Common myeloid progenitor, CD34-positive (primary cell): ENCODE data around the gene IMPG1.

Source experiments
- CTCF ChIA-PET: fragments of 350-600 bp; sonication (Branson Sonifier 250); formaldehyde crosslinking; loops from one replicate; lab custom pipeline; 2021; ENCODE audit warnings: antibody characterized with exemption; lab: Charles Lee
- POLR2A ChIA-PET: fragments of 350-600 bp; sonication (Branson Sonifier 250); formaldehyde crosslinking; loops from one replicate; lab custom pipeline; 2021; ENCODE audit warnings: antibody characterized with exemption; lab: Charles Lee
- DNase-seq, 3 donors: peaks; one replicate each; pipeline versions ENCODE4 v3.0.0 to v3.0.0-alpha.2; 2013
- H3K27ac ChIP-seq, 2 experiments: 1 replicate in 1 of 2; 2 replicates in 1 of 2; pipeline ENCODE4 v1.7.0; 2013; ENCODE audit warnings: inconsistent platforms in 2 of 2, low read length in 2 of 2, mild to moderate bottlenecking in 2 of 2, low read depth in 1 of 2, moderate library complexity in 1 of 2; ENCODE audit not compliant: severe bottlenecking in 2 of 2, insufficient read depth in 1 of 2, poor library complexity in 1 of 2
- H3K27me3 ChIP-seq, 5 experiments: replicated peaks in 2 of 5; 1 replicate in 3 of 5; 2 replicates in 2 of 5; pipeline versions ENCODE4 v1.6.1 to v1.7.0; 2013; ENCODE audit warnings: low read length in 4 of 5, mild to moderate bottlenecking in 2 of 5, moderate library complexity in 2 of 5, inconsistent platforms in 1 of 5; ENCODE audit not compliant: insufficient read depth in 5 of 5, control insufficient read depth in 4 of 5
- H3K36me3 ChIP-seq, 4 experiments: 1 replicate in 2 of 4; 2 replicates in 2 of 4; pipeline versions ENCODE4 v1.6.1 to v1.7.0; 2013; ENCODE audit warnings: low read length in 3 of 4, control low read depth in 1 of 4, mild to moderate bottlenecking in 1 of 4; ENCODE audit not compliant: control insufficient read depth in 4 of 4, insufficient read depth in 4 of 4
- H3K4me1 ChIP-seq, 4 experiments: 1 replicate in 3 of 4; 2 replicates in 1 of 4; pipeline versions ENCODE4 v1.6.1 to v1.7.1; 2013; ENCODE audit warnings: low read length in 3 of 4, mild to moderate bottlenecking in 3 of 4, control low read depth in 1 of 4, inconsistent platforms in 1 of 4, moderate library complexity in 1 of 4; ENCODE audit not compliant: control insufficient read depth in 4 of 4, insufficient read depth in 4 of 4; ENCODE audit errors: control extremely low read depth in 1 of 4
- H3K4me3 ChIP-seq, 7 experiments: 1 replicate in 4 of 7; 2 replicates in 3 of 7; pipeline versions ENCODE4 v1.5.1 to v1.7.0; 2013; ENCODE audit warnings: mild to moderate bottlenecking in 7 of 7, low read length in 6 of 7, moderate library complexity in 6 of 7, inconsistent platforms in 2 of 7, low read depth in 2 of 7, control low read depth in 1 of 7; ENCODE audit not compliant: insufficient read depth in 4 of 7, control insufficient read depth in 1 of 7; ENCODE audit errors: extremely low read depth in 1 of 7
- H3K9me3 ChIP-seq, 5 experiments: 1 replicate in 4 of 5; 2 replicates in 1 of 5; pipeline versions ENCODE4 v1.6.1 to v1.7.1; 2013; ENCODE audit warnings: low read length in 4 of 5, mild to moderate bottlenecking in 2 of 5, inconsistent platforms in 1 of 5, low read depth in 1 of 5, moderate library complexity in 1 of 5; ENCODE audit not compliant: control insufficient read depth in 4 of 5, insufficient read depth in 2 of 5; ENCODE audit errors: control extremely low read depth in 1 of 5
- WGBS: methylation state at CpG from one replicate; pipeline ENCODE4 v1.1.5; 2013; ENCODE audit not compliant: insufficient coverage; 5-methylcytosine and 5-hydroxymethylcytosine counted together

IMPG1 gene

DNA sequence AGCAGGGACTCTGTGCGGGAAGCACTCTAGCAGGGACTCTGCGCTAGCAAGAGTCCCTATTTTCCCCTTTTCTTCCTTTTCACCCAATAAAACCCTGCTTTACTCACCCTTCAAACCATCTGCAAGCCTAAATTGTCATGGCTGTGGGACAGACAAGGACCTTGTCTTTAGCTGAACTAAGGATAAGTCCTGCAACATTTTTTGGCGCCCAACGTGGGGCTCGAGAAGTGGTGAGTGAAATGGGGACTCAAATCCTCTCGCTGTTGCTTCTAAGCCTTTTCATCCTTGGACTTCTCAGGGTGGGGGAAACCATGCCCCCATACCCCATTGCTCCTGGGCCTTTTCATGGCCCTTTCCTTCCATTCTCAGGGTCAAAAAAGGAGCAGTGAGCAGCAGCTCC is 46.4 kb downstream of the IMPG1 start:
- H3K27ac ChIP-seq, result no peak overlapping the region
- no peaks in the 10 kb centered on the region for H3K36me3 ChIP-seq
- ChIA-PET CTCF (interaction anchor here (1.5 kb wide), 1 partner anchor 40 kb away, joined by 4 read pairs; no protein-coding TSS in a partner anchor), POLR2A (no interaction called here)
- no peaks in the 10 kb centered on the region for H3K27me3 ChIP-seq
- DNase-seq, result no peak
- peaks cover 0 to 34% (median 16%) of the 10 kb centered on the region in 5 experiments for H3K9me3 ChIP-seq
- no peak overlapping the region for H3K4me3 ChIP-seq
- 100% methylated on average over 4 of the region's 6 CpGs for WGBS
- H3K4me1 ChIP-seq, result no peaks in the 10 kb centered on the region

DNA sequence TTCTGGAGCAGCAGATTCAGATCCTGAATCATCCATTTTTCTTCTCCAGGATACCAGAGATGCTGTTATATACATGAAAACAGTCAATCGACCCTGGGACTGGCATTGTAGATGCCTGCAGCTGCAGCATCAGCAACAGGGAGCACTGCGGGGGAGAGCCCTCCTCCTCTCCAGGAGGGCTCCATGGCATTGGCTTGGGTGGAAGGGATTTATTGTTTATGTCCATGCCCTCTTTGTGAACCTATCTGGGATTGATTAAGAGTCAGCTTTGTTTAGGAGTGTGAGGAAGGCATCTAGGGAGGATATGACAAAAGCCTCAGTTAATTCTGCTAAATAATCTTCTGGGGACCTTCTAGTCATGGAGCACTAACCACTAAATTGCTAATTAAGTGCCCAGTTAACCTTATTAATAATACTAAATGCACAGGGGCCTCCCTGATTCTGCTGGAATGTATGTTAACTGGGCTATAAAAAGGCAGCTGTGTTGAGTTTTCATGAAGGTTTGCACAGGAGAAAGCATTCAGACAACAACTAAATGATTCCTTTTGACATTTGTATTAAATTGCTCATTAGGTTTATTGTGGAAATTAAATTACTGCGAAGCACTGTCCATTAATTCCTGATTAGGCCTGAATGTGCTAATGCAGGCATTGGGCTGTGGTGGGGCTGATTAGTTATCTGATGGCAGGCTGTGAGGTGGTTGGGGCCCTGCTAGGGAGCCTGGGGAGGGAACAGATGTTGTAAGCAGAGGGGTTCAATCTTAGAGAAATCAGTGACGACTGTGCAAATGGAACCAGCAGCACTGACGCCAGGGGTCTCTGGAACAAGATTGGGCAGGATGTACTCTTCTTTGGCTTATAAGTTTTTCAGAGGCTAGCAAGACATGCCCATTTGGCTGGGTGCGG is 57.6 kb downstream of the IMPG1 start:
- H3K36me3 ChIP-seq, result no peaks in the 10 kb centered on the region
- H3K27ac ChIP-seq, result no peak overlapping the region
- POLR2A ChIA-PET, result no interaction called here
- H3K4me1 ChIP-seq, result no peaks in the 10 kb centered on the region
- 95% methylated on average over 5 of the region's 6 CpGs for WGBS
- H3K4me3 ChIP-seq, result no peak overlapping the region
- CTCF ChIA-PET, result no interaction called here
- no peaks in the 10 kb centered on the region for H3K9me3 ChIP-seq
- no peaks in the 10 kb centered on the region for H3K27me3 ChIP-seq
- DNase-seq, result no peak

DNA sequence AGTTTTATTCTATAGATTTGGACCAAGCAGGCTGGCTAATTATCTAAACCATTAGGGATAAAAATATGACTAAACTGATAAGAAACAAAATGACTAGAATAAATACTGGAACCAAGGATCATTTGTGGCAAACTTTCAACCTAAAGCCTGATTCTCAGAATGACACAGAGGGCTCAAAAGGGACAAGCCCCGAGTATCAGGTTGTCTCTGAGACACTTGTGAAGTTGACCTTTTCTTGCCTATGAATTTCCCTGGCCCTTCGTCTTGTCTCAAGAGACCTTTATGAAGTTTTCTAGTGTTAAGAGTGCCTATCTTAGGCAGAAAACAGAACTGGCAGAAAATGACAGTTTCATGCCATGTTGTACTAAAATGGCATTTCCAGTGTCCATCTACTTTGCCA is 68.3 kb downstream of the IMPG1 start:
- no peak for DNase-seq
- ChIA-PET CTCF (no interaction called here), POLR2A (no interaction called here)
- Histone ChIP-seq H3K4me1 (no peaks in the 10 kb centered on the region), H3K27ac (no peak overlapping the region), H3K9me3 (no peaks in the 10 kb centered on the region), H3K36me3 (no peaks in the 10 kb centered on the region), H3K4me3 (no peak overlapping the region), H3K27me3 (no peaks in the 10 kb centered on the region)
- WGBS, result 100% methylated on average over 2 of the region's 2 CpGs

DNA sequence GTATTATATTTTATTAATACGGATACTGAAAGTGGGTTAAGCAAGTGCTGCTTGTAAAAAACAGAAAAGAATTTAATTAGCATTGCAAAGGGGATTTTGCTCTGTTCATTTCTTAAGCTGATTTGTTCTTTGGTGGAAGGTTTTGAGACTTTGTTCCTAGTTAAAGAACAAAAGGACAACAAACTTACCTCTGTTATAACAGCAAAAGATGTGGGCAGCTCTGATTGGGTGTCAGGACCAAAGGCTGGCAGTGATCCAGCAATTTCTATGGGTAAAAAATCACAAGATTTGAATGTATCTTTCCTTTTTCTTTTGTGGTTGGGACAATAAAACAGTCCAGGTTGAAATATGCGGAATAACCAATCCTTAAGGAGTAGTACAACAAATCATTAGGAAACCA is 68.8 kb downstream of the IMPG1 start:
- no peaks in the 10 kb centered on the region for H3K9me3 ChIP-seq
- no peaks in the 10 kb centered on the region for H3K4me1 ChIP-seq
- DNase-seq, result no peak
- H3K4me3 ChIP-seq, result no peak overlapping the region
- H3K27me3 ChIP-seq, result no peaks in the 10 kb centered on the region
- H3K36me3 ChIP-seq, result no peaks in the 10 kb centered on the region
- POLR2A ChIA-PET, result no interaction called here
- WGBS, result 100% methylated on average over 1 of the region's 2 CpGs
- CTCF ChIA-PET, result no interaction called here
- H3K27ac ChIP-seq, result no peak overlapping the region

DNA sequence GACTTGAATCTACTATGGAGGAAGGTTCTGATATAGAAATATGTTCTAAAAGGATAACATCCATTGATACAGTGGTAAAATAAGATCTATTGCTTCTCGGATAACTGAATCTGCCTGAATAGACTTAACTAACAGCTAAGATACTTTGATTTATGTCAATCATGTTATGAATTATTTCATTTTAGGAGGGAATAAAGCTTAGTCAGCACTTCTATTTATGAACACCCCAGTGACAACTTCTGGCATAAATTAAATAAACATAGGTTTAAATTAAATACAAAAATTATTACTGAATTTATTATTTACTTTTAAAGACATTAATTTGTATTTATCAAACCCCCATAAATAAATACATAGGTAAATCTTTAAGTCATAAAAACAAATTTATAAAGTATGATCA is 69.3 kb downstream of the IMPG1 start:
- DNase-seq, result no peak
- Histone ChIP-seq H3K27ac (no peak overlapping the region), H3K9me3 (no peaks in the 10 kb centered on the region), H3K36me3 (no peaks in the 10 kb centered on the region), H3K4me1 (no peaks in the 10 kb centered on the region), H3K27me3 (no peaks in the 10 kb centered on the region), H3K4me3 (no peak overlapping the region)
- no CpG with 5 or more reads among the region's 1 CpG for WGBS
- POLR2A ChIA-PET, result no interaction called here
- CTCF ChIA-PET, result no interaction called here

DNA sequence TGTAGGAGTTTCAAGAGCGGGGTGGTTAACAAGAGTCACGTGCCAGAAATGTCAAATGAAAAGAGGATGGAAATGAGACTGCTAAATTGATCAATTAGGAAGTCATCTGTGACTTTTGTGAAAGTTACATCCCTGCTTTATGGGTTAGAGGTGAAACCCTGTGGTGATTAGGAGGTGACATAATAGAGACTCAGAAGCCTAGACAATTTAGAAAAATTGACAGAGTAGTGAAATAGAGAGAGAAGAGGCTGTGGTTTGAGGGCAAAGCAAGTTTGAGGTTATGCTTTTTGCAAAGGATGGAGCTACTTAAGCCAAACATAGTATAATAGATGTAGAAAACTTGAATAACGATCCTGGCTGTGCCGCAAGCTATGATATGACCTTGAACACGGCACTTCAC is 71.8 kb downstream of the IMPG1 start:
- ChIA-PET POLR2A (no interaction called here), CTCF (no interaction called here)
- Histone ChIP-seq H3K36me3 (no peaks in the 10 kb centered on the region), H3K27ac (no peak overlapping the region), H3K4me3 (no peak overlapping the region), H3K4me1 (no peaks in the 10 kb centered on the region), H3K9me3 (no peaks in the 10 kb centered on the region), H3K27me3 (no peaks in the 10 kb centered on the region)
- 83% methylated on average over 4 of the region's 5 CpGs for WGBS
- no peak for DNase-seq

DNA sequence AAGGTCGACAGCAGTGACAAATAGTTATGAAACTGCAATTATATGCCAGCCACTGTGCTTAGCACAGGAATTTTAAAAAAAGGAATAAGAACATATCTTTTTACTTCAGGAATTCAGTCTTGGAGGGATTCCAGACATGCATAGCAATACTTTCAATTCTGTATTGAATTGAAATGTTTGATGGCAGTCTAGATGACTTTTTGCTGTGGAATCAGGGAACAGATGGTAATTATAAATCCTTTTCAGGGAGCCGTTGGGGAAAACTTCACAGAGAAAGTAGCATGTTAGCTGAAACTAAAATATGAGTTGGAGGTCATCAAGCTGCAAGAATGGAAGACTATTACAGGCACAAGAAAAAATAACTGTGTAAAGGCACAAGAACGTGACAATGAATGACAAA is 74.8 kb downstream of the IMPG1 start:
- H3K36me3 ChIP-seq, result no peaks in the 10 kb centered on the region
- ChIA-PET POLR2A (no interaction called here), CTCF (no interaction called here)
- no peaks in the 10 kb centered on the region for H3K4me1 ChIP-seq
- H3K4me3 ChIP-seq, result no peak overlapping the region
- DNase-seq, result no peak
- 88% methylated on average over 2 of the region's 3 CpGs for WGBS
- no peaks in the 10 kb centered on the region for H3K9me3 ChIP-seq
- no peaks in the 10 kb centered on the region for H3K27me3 ChIP-seq
- no peak overlapping the region for H3K27ac ChIP-seq
